Brain microvascular endothelial cell (primary cell): Measurements from ENCODE around the gene FSTL5.

ENCODE experiments used
- DNase-seq: peaks from one replicate; pipeline ENCODE4 v3.0.0-alpha.2; 2020
- H3K27ac ChIP-seq: fragments of 250-450 bp; sonication (Bioruptor Pico); 2 replicates; pipeline ENCODE4 v1.5.1; 2020; ENCODE audit warnings: mild to moderate bottlenecking, moderate library complexity
- H3K27me3 ChIP-seq: fragments of 250-450 bp; sonication (Bioruptor Pico); replicated peaks from 2 replicates; pipeline ENCODE4 v1.5.1; 2020; ENCODE audit warnings: mild to moderate bottlenecking
- H3K36me3 ChIP-seq: fragments of 250-450 bp; sonication (Bioruptor Pico); replicated peaks from 2 replicates; pipeline ENCODE4 v1.5.1; 2020; ENCODE audit warnings: mild to moderate bottlenecking
- H3K4me3 ChIP-seq: 2 replicates; pipeline ENCODE4 v1.5.1; 2011; ENCODE audit warnings: low read depth, mild to moderate bottlenecking, control low read depth, low read length, moderate library complexity
- in situ Hi-C: cut with HindIII; loops from 2 replicates; pipeline ENCODE4 v1.10.0; 2017; ENCODE audit warnings: low sequenced_read_pairs, low pct_ligation_motif_present
- TF ChIP-seq, protein P1 (sequence below): IDR thresholded peaks from 2 replicates; pipeline ENCODE4 v1.5.1; 2011; ENCODE audit warnings: low read depth, mild to moderate bottlenecking, moderate library complexity, low read length, control low read depth, inconsistent platforms; ENCODE audit errors: missing control alignments

FSTL5 gene

DNA sequence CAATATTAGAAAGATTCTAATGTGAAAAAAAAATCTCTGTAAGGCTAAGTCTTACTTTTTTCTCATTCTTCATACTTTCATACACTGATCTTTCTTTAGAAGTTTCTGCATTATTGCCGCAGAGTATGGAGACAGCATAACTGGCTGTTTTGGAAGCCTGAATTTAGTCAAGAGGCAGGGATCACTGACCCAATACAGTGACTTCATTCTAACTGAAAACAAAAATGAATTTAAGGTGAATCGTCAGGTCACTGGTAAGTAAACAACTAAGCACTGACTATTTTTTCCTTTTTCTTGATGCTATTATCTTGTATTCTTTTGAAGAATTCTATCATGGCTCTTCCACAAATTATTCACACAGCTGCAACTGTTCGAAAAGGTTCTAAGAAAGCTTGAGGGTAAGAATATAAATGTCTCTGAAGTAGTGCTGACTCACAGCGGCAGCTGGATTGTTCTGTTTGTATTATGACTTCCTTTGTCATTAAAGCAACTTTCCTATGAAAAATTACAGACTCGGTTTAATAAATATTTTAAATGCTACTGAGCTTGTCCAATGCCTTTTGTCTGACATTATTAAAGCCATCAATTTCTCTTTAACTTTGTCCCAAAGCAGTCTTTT, 609.3 kb downstream of the FSTL5 start:
- H3K4me3 ChIP-seq = no peak overlapping the region
- peak overlapping the region; percentile 67 for H3K27ac ChIP-seq
- H3K27me3 ChIP-seq = no peaks in the 10 kb centered on the region
- in situ Hi-C loops = loop anchor here (25.0 kb wide), 1 partner anchor 608 kb away; the partner anchor contains the start of gene FSTL5
- peak; percentile 71 for DNase-seq
- H3K36me3 ChIP-seq = no peaks in the 10 kb centered on the region
- TF ChIP-seq, protein P1, sequence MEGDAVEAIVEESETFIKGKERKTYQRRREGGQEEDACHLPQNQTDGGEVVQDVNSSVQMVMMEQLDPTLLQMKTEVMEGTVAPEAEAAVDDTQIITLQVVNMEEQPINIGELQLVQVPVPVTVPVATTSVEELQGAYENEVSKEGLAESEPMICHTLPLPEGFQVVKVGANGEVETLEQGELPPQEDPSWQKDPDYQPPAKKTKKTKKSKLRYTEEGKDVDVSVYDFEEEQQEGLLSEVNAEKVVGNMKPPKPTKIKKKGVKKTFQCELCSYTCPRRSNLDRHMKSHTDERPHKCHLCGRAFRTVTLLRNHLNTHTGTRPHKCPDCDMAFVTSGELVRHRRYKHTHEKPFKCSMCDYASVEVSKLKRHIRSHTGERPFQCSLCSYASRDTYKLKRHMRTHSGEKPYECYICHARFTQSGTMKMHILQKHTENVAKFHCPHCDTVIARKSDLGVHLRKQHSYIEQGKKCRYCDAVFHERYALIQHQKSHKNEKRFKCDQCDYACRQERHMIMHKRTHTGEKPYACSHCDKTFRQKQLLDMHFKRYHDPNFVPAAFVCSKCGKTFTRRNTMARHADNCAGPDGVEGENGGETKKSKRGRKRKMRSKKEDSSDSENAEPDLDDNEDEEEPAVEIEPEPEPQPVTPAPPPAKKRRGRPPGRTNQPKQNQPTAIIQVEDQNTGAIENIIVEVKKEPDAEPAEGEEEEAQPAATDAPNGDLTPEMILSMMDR = no peak

DNA sequence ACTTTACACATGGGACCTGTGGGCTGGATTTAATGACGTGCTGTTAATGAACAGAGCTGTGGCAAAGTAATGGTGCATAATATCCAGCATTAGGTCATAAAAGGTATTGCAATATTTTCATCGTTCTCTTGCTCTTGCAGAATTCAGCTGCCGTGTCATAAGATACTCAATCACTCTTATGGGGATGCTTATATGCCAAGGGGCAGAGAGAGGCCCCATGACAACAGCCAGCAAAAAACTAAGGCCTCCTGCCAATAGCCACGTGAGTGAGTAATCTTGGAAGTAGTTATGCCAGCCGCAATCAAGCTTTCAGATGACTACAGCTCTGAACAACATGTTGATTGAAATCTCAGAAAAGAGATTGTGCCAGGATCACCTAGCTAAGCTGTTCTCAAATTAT, 616.9 kb downstream of the FSTL5 start:
- DNase-seq = no peak
- TF ChIP-seq, protein P1 = no peak
- no peak overlapping the region for H3K4me3 ChIP-seq
- no peaks in the 10 kb centered on the region for H3K27me3 ChIP-seq
- H3K27ac ChIP-seq = no peak overlapping the region
- no peaks in the 10 kb centered on the region for H3K36me3 ChIP-seq
- in situ Hi-C loops = no loop called here

DNA sequence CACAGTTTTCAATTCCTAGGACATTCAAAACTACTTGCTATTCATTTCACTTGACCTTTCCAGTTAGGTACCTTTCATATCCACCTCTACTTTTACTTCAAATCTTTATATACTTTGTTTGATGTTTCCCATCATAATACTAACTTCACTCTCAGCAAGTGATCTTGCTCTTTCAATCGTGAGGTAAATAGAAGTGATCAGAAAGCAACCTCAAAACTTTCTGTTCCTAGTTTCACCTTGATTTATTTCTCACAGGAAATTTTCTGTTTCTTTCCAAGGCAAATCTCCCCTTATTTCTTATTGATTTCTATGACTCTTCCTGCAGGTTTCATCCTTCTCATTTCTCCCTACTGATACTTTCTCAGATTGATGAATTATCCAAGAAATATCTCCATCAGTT, 623.5 kb downstream of the FSTL5 start:
- TF ChIP-seq, protein P1 = no peak
- Histone ChIP-seq H3K27ac (no peak overlapping the region), H3K4me3 (no peak overlapping the region), H3K36me3 (no peaks in the 10 kb centered on the region), H3K27me3 (no peaks in the 10 kb centered on the region)
- in situ Hi-C loops = no loop called here
- DNase-seq = no peak

DNA sequence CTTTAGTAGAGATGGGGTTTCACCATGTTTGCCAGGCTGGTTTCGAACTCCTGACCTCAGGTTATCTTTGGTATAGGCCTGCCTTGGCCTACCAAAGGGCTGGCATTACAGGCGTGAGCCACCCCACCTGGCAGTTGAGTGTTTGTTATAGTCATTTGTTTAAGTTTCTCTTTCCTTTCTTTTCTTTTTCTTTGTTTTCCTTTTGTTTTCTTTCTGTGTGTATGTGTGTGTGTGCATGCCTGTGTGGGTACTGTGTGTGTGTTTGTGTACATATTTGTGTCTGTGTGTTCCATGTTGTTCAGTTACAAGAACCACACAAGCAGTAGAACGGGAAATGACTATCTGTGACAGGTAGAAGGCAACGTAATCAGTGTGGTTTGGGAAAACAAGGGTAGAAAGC, 624.9 kb downstream of the FSTL5 start:
- no peaks in the 10 kb centered on the region for H3K36me3 ChIP-seq
- in situ Hi-C loops = no loop called here
- no peaks in the 10 kb centered on the region for H3K27me3 ChIP-seq
- H3K4me3 ChIP-seq = no peak overlapping the region
- no peak overlapping the region for H3K27ac ChIP-seq
- DNase-seq = no peak
- TF ChIP-seq, protein P1 = no peak

DNA sequence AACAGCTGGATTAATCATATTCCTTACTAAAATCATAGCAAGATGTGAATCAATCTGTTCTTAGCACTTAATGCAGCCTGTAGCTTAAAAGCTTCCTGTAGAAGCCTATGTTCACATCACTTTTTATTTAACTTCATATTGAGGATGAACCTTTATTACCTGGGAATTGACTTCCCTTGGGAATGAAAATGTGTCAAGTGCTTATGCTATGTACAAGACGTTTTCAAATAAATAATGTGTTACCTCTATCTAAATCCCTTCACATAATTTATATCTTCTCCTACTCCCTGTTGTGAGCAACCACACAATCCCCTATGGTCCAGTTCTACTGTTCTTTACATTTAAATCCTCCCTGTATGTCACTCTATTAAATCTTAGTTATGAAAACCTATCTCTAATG, 633.1 kb downstream of the FSTL5 start:
- no peaks in the 10 kb centered on the region for H3K27me3 ChIP-seq
- TF ChIP-seq, protein P1 = no peak
- H3K4me3 ChIP-seq = no peak overlapping the region
- H3K36me3 ChIP-seq = no peaks in the 10 kb centered on the region
- no peak for DNase-seq
- no peak overlapping the region for H3K27ac ChIP-seq
- in situ Hi-C loops = no loop called here

DNA sequence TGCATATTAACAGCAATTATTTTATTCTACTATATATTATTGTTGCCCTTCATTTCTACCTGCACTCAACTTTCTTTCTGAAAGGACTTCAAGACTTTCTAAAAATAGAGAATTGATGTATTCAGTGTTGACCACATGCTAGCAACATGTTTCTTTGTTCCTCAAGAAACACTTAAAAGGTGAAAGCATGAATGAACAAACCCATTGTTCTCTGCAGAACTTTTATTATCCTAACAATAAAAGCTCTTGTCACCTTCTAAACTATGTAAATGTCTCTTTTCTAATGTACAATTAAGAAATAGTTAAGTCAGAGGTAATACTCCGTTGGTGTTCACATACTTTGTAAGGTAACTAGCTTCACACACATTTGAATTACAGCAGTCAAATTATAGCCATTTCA, 638.7 kb downstream of the FSTL5 start:
- TF ChIP-seq, protein P1 = no peak
- Histone ChIP-seq H3K36me3 (no peaks in the 10 kb centered on the region), H3K27me3 (no peaks in the 10 kb centered on the region), H3K4me3 (no peak overlapping the region), H3K27ac (no peak overlapping the region)
- in situ Hi-C loops = no loop called here
- no peak for DNase-seq
